ENCODE measurements around the gene AGPS.

DNA sequence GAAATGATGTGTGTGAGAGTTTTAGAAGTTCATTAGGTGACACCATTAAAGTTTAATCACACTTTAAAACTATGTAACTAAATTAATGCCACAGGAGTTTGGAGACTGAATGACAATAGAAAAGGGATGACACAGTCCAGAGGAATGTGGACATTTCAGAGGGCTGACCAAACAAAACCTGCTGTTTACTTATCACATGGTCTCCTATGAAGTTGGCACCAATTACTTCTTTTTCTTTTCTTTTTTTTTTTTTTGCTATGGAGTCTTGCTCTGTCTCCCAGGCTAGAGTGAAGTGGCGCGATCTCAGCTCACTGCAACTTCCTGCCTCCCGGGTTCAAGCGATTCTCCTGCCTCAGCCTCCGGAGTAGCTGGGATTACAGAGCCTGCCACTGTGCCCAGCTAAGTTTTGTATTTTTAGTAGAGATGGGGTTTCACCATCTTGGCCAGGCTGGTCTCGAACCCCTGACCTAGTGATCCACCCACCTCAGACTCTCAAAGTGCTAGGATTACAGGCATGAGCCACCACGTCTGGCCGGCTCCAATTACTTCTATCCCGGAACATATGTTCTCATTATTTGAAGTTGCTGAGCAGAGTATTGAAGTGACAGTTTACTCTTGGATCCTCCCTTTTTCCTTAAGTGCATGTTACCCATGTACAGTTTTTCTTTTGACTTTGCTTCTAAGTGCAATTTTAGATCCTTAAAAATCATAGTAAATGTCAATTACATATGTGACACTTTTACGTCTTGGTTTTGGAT is 4.3 kb downstream of the AGPS start:
- TF ChIP-seq ELF3 (CRISPR knock-in tag; IDR thresholded peaks at IDR 0.05): peak; percentile 81
- no peak for TF ChIP-seq ZNF75D (CRISPR knock-in tag; IDR thresholded peaks at IDR 0.05; ENCODE audit: borderline replicate concordance)
- no peak for TF ChIP-seq POGK (CRISPR knock-in tag; conservative IDR thresholded peaks at IDR 0.05)
- TF ChIP-seq, protein P1, sequence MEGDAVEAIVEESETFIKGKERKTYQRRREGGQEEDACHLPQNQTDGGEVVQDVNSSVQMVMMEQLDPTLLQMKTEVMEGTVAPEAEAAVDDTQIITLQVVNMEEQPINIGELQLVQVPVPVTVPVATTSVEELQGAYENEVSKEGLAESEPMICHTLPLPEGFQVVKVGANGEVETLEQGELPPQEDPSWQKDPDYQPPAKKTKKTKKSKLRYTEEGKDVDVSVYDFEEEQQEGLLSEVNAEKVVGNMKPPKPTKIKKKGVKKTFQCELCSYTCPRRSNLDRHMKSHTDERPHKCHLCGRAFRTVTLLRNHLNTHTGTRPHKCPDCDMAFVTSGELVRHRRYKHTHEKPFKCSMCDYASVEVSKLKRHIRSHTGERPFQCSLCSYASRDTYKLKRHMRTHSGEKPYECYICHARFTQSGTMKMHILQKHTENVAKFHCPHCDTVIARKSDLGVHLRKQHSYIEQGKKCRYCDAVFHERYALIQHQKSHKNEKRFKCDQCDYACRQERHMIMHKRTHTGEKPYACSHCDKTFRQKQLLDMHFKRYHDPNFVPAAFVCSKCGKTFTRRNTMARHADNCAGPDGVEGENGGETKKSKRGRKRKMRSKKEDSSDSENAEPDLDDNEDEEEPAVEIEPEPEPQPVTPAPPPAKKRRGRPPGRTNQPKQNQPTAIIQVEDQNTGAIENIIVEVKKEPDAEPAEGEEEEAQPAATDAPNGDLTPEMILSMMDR (CRISPR knock-in tag; IDR thresholded peaks at IDR 0.05): no peak
- TF ChIP-seq, protein P2, sequence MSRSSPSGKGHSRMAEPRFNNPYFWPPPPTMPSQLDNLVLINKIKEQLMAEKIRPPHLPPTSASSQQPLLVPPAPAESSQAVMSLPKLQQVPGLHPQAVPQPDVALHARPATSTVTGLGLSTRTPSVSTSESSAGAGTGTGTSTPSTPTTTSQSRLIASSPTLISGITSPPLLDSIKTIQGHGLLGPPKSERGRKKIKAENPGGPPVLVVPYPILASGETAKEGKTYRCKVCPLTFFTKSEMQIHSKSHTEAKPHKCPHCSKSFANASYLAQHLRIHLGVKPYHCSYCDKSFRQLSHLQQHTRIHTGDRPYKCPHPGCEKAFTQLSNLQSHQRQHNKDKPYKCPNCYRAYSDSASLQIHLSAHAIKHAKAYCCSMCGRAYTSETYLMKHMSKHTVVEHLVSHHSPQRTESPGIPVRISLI (CRISPR knock-in tag; IDR thresholded peaks at IDR 0.05; ENCODE audit: borderline replicate concordance): peak; percentile 89
- no peak for TF ChIP-seq POLR2A (IDR thresholded peaks at IDR 0.05; ENCODE audit: insufficient read depth in 1 of 2, low read depth in 2 of 2, low read length in 2 of 2)
- TF ChIP-seq GABPB1 (CRISPR knock-in tag; IDR thresholded peaks at IDR 0.05): no peak
- TF ChIP-seq GLMP (CRISPR knock-in tag; IDR thresholded peaks at IDR 0.05; ENCODE audit: borderline replicate concordance): no peak
